IMR-90 (cell line): ENCODE results near the gene RPL27A. TPM values are rescaled to one million over a fixed set of nuclear protein-coding genes. Genes with fewer than 3 reads are reported as not detected.

Experiments used
- microRNA-seq, 2 experiments: library from miRNA; stranded (forward) in 1 of 2; unstranded in 1 of 2; fragments of 10-50 nt in 1 of 2; fragments of <30 nt in 1 of 2; gene quantifications in 1 of 2; microRNA quantifications in 1 of 2; one replicate each; pipeline versions ENCODE3 to v1.1.0; 2013 to 2020; ENCODE audit not compliant: insufficient read depth in 1 of 2, insufficient read length in 1 of 2, unreplicated experiment in 1 of 2
- polyA plus RNA-seq, 3 experiments: library from polyadenylated mRNA; depleted of rRNA; stranded (reverse); fragments of >200 nt; gene quantifications; 2 replicates each; pipeline ENCODE4 v1.2.3, GENCODE V29; 2012; ENCODE audit warnings: low replicate concordance in 1 of 3
- small RNA-seq, 5 experiments: library from RNA; depleted of rRNA; stranded (forward); fragments of <200 nt; gene quantifications; one replicate each; pipeline ENCODE3, GENCODE V24; 2012
- total RNA-seq: library from RNA; depleted of rRNA; stranded (reverse); fragments of >200 nt; gene quantifications from 2 replicates; pipeline ENCODE4 v1.2.3, GENCODE V29; 2012; rRNA removed

RPL27A gene
- total and polyA plus RNA-seq, 2 of the 4 experiments (the other 2 are of a cell fraction), result 786 to 849 TPM

Small RNA genes within 50 kb of the gene (microRNA-seq; reads per million reads assigned to microRNA genes)
- not detected for gene SNORA3A (ENCODE audit: insufficient read depth, insufficient read length)
- gene SNORA3B (ENCODE audit: insufficient read depth, insufficient read length), result 6.2 reads per million

Small RNA genes within 50 kb of the gene (small RNA-seq; reads per million reads assigned to genes)
- gene SNORA3A (0 reads per million in 5 experiments), gene SNORA3B (11.1 to 231 (median 30.0) reads per million in 5 experiments)

Other genes starting within 250 kb of the RPL27A start
- 2.3 and 2.5 TPM in 2 replicates for gene STK33, start 88.6 kb upstream of the RPL27A start, total RNA-seq
- gene STK33, start 88.6 kb upstream of the RPL27A start, polyA plus RNA-seq (2012; rRNA removed), result 2.4 and 2.6 TPM in 2 replicates
- gene TRIM66, start 127 bp upstream of the RPL27A start, total RNA-seq, result 3.9 and 5.0 TPM in 2 replicates
- 4.1 and 4.4 TPM in 2 replicates for gene TRIM66, start 127 bp upstream of the RPL27A start, polyA plus RNA-seq (2012; rRNA removed)
- 27.8 and 33.9 TPM in 2 replicates for gene AKIP1, start 228.4 kb downstream of the RPL27A start, total RNA-seq
- gene AKIP1, start 228.4 kb downstream of the RPL27A start, polyA plus RNA-seq (2012; rRNA removed), result 30.6 and 36.0 TPM in 2 replicates